Uterus (tissue), 2 donors: Measurements from ENCODE around the gene RFXAP.

ENCODE experiments used
- POLR2A ChIP-seq, 2 donors: fragments of 450-650 bp; IDR thresholded peaks; one replicate each; pipeline ENCODE4 v1.6.1; 2016; ENCODE audit warnings: antibody characterized with exemption in 2 of 2, mild to moderate bottlenecking in 1 of 2, moderate library complexity in 1 of 2
- TF ChIP-seq, protein P1 (sequence below), 4 experiments: fragments of 200-600 bp in 2 of 4; fragments of 450-650 bp in 2 of 4; sonication (generic) in 2 of 4; IDR thresholded peaks; one replicate each; pipeline ENCODE4 v1.5.1; 2016 to 2019; ENCODE audit warnings: antibody characterized with exemption in 4 of 4, mild to moderate bottlenecking in 2 of 4, moderate library complexity in 1 of 4

DNA sequence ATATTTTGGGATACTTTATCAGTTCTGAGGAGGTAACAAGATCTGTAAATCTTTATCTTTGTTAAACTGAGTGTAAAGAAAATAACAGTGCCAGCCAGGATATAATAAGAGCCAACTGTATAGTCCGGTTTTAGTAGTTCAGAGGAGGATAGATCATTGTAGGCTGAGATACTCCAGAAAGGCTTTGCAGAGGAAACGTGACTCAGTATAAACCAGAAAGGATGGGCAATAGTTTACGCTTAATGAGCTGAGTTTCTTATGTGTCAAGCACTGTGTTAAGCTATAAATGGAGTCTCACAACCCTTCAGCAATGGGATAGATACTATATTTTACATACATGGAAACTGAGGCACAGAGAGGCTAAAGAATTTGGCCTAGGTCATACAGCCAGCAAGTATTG lies 3.8 kb downstream of the RFXAP start:
- TF ChIP-seq, protein P1, sequence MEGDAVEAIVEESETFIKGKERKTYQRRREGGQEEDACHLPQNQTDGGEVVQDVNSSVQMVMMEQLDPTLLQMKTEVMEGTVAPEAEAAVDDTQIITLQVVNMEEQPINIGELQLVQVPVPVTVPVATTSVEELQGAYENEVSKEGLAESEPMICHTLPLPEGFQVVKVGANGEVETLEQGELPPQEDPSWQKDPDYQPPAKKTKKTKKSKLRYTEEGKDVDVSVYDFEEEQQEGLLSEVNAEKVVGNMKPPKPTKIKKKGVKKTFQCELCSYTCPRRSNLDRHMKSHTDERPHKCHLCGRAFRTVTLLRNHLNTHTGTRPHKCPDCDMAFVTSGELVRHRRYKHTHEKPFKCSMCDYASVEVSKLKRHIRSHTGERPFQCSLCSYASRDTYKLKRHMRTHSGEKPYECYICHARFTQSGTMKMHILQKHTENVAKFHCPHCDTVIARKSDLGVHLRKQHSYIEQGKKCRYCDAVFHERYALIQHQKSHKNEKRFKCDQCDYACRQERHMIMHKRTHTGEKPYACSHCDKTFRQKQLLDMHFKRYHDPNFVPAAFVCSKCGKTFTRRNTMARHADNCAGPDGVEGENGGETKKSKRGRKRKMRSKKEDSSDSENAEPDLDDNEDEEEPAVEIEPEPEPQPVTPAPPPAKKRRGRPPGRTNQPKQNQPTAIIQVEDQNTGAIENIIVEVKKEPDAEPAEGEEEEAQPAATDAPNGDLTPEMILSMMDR (IDR thresholded peaks at IDR 0.05), result no peak
- no peak for TF ChIP-seq POLR2A (IDR thresholded peaks at IDR 0.05)
